Stimulated activated CD8-positive, alpha-beta memory T cell treated with anti-CD3 and anti-CD28 coated beads, Interleukin-2, amount 100 ng/mL, for 1 hour (primary cell): ENCODE results near the gene RBM44.

ENCODE experiments used
- DNase-seq, 2 donors: peaks; one replicate each; pipeline ENCODE4 v3.0.0-alpha.2; 2020; ENCODE audit warnings: low read depth in 2 of 2

RBM44 gene

DNA sequence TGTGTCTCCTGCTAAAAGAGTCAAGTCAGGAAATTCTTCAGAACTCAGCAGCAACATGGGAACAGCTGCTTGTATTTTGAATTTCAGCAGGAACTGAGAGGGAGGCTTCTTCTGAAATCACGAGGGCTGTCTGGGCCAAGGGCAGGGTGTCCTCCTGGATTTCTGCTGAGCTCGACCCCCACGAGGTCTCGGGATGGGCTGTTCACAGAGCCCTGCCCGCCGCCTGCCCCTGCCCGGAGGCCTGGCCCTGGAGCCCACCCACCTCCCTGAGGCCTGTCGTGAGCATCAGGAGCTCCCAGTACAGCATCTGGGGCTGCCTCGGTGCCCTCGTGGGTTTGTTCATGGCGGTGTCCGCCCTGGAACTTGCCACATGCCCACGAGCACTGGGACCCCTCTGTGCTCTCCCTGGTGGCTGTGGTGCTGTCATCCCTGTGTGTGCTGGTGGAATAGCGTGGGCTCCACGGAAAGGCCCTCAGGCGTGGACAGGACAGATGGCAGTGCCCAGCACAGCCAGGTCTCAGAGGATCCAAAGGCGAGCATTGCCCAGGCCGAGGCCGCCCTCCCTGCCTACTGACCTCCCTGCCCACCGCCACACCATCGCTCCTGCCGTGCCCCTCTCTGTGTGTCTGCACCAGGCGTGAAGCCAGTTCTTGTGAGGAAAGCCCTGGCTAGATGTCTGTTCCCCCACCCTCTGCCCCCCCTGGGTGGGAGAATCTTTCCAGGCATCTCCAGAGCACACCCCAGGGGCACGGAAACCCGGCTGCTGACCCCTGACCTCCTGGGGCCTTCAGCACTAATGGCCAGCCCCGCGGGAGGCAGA is 86.7 kb downstream of the RBM44 start:
- no peak for DNase-seq

- DNase-seq, result no peak
Observed at GRCh38 chr2:237885931-237886684, 87.5 kb downstream of the RBM44 start.

DNA sequence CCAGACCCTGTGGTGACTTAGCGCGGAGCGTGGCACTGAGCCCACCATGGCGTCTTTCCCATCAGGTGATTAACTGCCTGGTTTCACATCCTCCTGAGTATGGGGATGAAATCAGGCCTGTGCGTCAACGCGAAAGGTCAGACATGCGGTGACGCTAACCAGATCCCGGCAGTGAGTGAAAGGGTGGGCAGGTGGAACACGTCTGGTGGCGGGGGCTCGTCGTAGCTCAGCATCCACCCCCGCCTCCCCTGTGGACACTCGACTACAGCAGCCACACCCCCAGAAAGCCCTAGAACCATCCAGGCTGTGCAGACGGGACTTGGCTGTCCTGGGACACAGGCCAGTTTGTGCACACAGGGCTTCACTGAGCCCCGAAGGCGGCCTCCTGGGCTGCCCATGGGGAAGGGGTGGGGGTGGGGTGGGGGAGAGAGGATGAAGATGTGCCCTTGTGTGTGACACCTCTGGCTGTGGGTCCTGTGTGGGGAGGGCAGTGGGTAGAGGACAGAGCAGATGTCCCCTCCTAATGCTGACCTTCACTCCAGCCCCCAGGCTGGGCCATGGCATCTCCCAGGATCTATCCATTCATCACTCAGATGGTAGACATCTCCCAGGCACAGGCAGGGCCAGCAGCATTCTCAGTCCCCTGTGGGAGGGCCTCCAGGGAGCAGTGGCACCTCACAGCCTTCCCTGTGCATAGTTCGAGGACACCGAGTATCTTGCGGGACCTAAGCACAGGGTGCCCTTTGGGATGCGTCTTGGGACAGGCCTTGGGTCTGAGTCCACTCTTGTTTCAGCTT is 88.3 kb downstream of the RBM44 start:
- no peak for DNase-seq

DNA sequence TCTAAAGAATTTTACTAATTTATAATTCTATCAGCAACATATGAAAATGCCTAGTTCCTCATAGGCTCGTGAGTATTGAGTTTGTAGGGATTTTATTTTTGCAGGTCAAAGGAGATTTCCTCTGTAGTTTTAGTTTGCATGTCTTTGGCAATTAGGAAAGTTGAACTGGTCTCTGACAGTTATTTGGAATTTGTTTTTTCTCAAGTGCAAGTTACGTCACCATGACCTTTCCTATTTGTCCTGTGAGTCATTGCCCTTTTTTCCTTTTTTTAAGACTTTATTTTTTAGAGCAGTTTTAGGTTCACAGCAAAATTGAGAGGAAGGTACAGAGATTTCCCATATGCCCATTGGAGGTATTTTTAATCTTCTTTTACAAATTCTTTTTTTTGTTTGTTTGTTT is 89.8 kb downstream of the RBM44 start:
- DNase-seq, result no peak

GRCh38 chr2:237889016-237889415 is 90.4 kb downstream of the RBM44 start:
- no peak for DNase-seq

DNA sequence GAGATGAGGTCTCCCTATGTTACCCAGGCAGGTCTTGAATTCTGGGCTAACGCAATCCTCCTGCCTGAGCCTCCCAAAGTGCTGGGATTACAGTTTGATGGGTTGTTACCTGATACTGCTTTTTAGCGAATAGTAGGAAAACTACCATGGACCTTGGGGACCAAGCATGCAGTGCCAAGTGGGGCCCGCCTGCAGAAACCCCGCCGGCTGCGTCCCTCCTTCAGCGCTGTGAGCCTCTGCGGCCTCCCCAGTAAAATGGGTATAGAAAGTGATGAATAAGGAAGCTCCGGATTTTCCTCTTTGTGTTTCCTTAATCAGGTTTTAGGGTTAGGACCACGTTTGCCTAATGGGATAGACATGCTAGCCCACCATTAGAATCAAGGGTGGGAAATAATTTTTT is 91.2 kb downstream of the RBM44 start:
- no peak for DNase-seq
